Neural crest cell (in vitro differentiated cells): ENCODE measurements around the gene CACNB1. TPM values are rescaled to one million over a fixed set of nuclear protein-coding genes. Genes with fewer than 3 reads are reported as not detected.
A peak's percentile ranks its signal among the peaks of the same experiment; 100 is the strongest.

Experiments used
- DNase-seq: peaks from one replicate; pipeline ENCODE4 v3.0.0; 2021; ENCODE audit warnings: low read depth, mixed read lengths, low spot score
- H3K27ac Mint-ChIP-seq: one replicate; pipeline ENCODE4 v1.8.0; 2021; ENCODE audit warnings: mild to moderate bottlenecking, mixed read lengths; ENCODE audit not compliant: unreplicated experiment
- H3K27me3 Mint-ChIP-seq: 2 replicates; pipeline ENCODE4 v1.8.0; 2021; ENCODE audit warnings: low read depth, mild to moderate bottlenecking, mixed read lengths
- H3K36me3 Mint-ChIP-seq: 2 replicates; pipeline ENCODE4 v1.8.0; 2021; ENCODE audit warnings: low read depth, mild to moderate bottlenecking, mixed read lengths
- H3K4me1 Mint-ChIP-seq: 2 replicates; pipeline ENCODE4 v1.8.0; 2021; ENCODE audit warnings: mixed read lengths
- H3K4me3 Mint-ChIP-seq: one replicate; pipeline ENCODE4 v1.8.0; 2021; ENCODE audit warnings: mild to moderate bottlenecking, mixed read lengths
- H3K9me3 Mint-ChIP-seq: 2 replicates; pipeline ENCODE4 v1.8.0; 2021; ENCODE audit warnings: mixed read lengths
- total RNA-seq: library from RNA; stranded (reverse); gene quantifications from 2 replicates; pipeline ENCODE4 v1.2.1, GENCODE V29; 2021
- TF ChIP-seq, protein P1 (sequence below): fragments of 200-600 bp; sonication (generic); conservative IDR thresholded peaks from 2 replicates; pipeline ENCODE4 v1.5.0; 2021; ENCODE audit warnings: antibody characterized with exemption, mild to moderate bottlenecking

CACNB1 gene
- total RNA-seq, 1 donor from 2014 or later = 16.2 TPM

DNA sequence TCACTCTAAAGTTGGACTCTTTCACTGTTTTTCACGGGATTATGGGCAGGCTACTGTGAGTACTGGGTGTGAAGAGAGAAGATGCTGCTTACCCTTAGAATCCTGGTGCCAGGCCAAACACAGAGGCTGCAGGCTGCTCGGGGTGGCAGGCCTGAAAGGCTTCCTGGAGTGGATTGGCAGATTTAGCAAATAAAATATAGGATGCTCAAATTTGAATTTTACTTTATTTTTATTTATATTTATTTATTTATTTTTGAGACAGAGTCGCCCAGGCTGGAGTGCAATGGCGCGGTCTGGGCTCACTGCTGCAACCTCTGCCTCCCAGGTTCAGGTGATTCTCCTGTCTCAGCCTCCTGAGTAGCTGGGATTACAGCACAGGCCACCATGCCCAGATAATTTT lies 43.2 kb upstream of the CACNB1 start:
- peaks cover 14% of the 10 kb centered on the region for H3K27me3 Mint-ChIP-seq
- DNase-seq = no peak

DNA sequence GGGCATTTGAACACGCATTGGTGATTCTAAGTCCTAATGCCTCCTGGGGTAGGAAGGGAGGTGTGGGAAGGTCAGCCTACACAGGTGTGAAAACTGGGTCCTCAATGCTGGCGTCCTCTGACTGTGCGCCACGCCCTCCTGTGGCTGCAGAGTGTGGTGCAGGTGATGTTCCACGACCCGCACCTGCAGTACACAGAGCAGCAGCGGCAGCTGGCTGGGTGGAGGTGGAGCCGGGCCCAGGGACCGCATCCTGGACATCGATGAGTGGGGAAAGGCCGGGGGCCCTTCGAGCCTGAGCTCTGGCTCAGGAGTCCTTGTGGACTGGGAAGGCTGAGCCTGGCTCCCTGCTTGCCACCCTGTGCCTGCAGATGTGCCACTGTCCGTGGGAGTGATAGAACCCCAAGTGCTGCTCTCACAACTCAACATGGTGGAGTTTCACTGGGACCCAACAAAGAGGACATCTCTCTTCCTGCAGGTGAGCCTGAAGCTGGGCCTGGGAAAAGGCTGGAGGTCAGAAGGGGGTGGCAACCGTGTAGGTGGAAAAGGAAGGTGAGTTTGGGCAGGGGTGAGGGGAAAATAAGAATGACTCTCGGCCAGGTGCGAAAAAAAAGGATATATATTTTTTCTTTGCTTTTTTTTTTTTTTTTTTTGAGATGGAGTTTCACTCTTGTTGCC lies 42.3 kb upstream of the CACNB1 start:
- no peak for DNase-seq
- Mint-ChIP-seq H3K9me3 (no peaks in the 10 kb centered on the region), H3K27ac (no peak overlapping the region), H3K36me3 (no peaks in the 10 kb centered on the region), H3K27me3 (peaks cover 16% of the 10 kb centered on the region), H3K4me1 (peaks cover 3% of the 10 kb centered on the region), H3K4me3 (no peak overlapping the region)
- TF ChIP-seq, protein P1, sequence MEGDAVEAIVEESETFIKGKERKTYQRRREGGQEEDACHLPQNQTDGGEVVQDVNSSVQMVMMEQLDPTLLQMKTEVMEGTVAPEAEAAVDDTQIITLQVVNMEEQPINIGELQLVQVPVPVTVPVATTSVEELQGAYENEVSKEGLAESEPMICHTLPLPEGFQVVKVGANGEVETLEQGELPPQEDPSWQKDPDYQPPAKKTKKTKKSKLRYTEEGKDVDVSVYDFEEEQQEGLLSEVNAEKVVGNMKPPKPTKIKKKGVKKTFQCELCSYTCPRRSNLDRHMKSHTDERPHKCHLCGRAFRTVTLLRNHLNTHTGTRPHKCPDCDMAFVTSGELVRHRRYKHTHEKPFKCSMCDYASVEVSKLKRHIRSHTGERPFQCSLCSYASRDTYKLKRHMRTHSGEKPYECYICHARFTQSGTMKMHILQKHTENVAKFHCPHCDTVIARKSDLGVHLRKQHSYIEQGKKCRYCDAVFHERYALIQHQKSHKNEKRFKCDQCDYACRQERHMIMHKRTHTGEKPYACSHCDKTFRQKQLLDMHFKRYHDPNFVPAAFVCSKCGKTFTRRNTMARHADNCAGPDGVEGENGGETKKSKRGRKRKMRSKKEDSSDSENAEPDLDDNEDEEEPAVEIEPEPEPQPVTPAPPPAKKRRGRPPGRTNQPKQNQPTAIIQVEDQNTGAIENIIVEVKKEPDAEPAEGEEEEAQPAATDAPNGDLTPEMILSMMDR = peak; percentile 68

More for the DNA sequence above, 43.2 kb upstream of the CACNB1 start:
- peaks cover 5% of the 10 kb centered on the region for H3K4me1 Mint-ChIP-seq
- no peaks in the 10 kb centered on the region for H3K36me3 Mint-ChIP-seq
- no peaks in the 10 kb centered on the region for H3K9me3 Mint-ChIP-seq
- H3K4me3 Mint-ChIP-seq = no peak overlapping the region
- TF ChIP-seq, protein P1 = no peak
- no peak overlapping the region for H3K27ac Mint-ChIP-seq

DNA sequence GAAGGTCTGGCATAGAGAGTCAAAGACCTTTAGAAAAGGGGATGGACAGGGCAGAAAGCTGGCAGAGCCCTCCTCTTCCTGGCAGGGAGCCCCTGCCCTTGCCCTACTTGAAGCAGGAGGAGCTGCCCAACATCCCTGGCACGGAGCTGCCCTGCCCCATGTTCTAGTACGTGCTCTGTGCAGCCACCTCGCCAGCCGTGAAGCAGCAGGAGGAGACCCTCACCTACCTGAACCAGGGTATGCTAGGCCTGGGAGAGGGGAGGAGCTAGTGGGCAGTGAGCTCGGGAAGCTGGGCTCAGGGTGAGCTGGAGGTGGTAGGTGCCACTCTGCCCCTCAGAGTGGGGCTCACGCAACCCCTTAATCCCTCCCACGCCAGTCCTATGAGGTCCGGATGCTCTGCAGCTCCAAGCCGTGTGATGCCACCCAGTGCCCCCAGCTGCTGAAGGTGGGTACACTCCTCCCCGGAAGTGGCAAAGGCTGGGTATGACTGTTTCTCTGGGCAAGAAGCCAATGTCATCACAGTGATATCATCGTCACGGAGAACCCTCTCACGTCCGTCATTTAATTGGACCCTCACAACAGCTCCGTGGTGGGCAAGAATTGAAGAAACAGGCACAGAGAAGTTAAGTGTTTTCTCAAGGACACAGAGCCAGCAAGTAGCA lies 41.0 kb upstream of the CACNB1 start:
- peaks cover 16% of the 10 kb centered on the region for H3K27me3 Mint-ChIP-seq
- H3K4me3 Mint-ChIP-seq = no peak overlapping the region
- H3K36me3 Mint-ChIP-seq = no peaks in the 10 kb centered on the region
- TF ChIP-seq, protein P1 = no peak
- DNase-seq = no peak
- no peaks in the 10 kb centered on the region for H3K4me1 Mint-ChIP-seq
- H3K27ac Mint-ChIP-seq = no peak overlapping the region
- H3K9me3 Mint-ChIP-seq = no peaks in the 10 kb centered on the region

DNA sequence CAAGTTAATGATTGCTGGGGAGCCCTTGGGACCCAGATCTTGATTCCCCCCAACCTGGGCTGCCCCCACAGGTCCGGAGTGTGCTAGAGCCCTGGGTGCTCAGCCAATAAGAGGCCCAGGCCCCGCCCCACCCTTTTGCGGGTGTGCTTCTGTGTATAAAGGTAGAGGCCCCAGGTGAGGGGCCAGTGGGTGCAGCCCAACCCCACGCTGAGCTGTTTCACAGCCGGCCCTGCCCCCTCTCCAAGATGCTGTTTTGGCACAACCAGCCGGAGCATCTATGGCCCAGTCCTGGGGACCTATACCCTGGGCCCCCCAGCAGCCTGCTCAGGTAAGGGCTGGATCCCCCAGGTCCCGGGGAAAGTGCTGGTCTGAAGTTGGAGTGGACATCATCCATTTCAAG lies 40.1 kb upstream of the CACNB1 start:
- TF ChIP-seq, protein P1 = no peak
- no peaks in the 10 kb centered on the region for H3K9me3 Mint-ChIP-seq
- H3K27ac Mint-ChIP-seq = no peak overlapping the region
- H3K4me3 Mint-ChIP-seq = no peak overlapping the region
- DNase-seq = no peak
- H3K4me1 Mint-ChIP-seq = no peaks in the 10 kb centered on the region
- H3K36me3 Mint-ChIP-seq = no peaks in the 10 kb centered on the region
- H3K27me3 Mint-ChIP-seq = peaks cover 16% of the 10 kb centered on the region

DNA sequence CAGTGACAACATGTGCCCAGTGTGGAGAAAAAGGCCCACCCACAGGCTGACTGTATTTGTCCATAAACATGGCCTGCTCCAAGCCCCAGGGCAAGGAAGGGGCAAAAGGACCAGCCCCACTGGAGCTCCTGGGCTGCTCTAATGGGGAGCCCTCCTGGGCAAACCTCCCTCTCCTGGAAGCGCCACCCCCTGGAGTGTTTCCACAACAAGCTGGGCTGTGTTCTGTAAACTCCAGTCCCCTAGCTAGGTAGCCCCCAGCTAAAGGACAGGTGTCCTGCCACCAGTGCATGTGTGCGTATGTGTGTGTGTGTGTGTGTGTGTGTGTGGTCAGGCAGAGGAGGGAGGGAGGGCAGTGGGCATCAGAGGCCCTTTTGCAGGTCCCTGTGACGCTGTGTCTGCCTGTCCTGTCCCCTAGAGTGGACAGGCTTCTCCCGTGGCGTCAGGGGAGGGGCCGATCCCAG lies 39.5 kb upstream of the CACNB1 start:
- no peak overlapping the region for H3K27ac Mint-ChIP-seq
- H3K4me3 Mint-ChIP-seq = no peak overlapping the region
- peaks cover 4% of the 10 kb centered on the region for H3K4me1 Mint-ChIP-seq
- TF ChIP-seq, protein P1 = no peak
- peaks cover 19% of the 10 kb centered on the region for H3K27me3 Mint-ChIP-seq
- DNase-seq = no peak
- H3K36me3 Mint-ChIP-seq = no peaks in the 10 kb centered on the region
- H3K9me3 Mint-ChIP-seq = no peaks in the 10 kb centered on the region
